Skin of body (tissue), 2 donors: ENCODE results near the gene HSPA5. TPM values are rescaled to one million over a fixed set of nuclear protein-coding genes. Genes with fewer than 3 reads are reported as not detected.
"Not testable (repeated sequence)": the region's sequence is repeated elsewhere in the genome, so short reads cannot be mapped to it uniquely, and the experiment has no call there.

Source experiments
- DNase-seq: peaks from one replicate; lab custom pipeline; 2025; lab: John Stamatoyannopoulos, UW
- total RNA-seq: library from RNA; depleted of rRNA; stranded (reverse); fragments of >200 nt; gene quantifications from one replicate; pipeline ENCODE4 v1.2.3, GENCODE V29; 2014

HSPA5 gene
- 89.9 TPM for total RNA-seq

DNA sequence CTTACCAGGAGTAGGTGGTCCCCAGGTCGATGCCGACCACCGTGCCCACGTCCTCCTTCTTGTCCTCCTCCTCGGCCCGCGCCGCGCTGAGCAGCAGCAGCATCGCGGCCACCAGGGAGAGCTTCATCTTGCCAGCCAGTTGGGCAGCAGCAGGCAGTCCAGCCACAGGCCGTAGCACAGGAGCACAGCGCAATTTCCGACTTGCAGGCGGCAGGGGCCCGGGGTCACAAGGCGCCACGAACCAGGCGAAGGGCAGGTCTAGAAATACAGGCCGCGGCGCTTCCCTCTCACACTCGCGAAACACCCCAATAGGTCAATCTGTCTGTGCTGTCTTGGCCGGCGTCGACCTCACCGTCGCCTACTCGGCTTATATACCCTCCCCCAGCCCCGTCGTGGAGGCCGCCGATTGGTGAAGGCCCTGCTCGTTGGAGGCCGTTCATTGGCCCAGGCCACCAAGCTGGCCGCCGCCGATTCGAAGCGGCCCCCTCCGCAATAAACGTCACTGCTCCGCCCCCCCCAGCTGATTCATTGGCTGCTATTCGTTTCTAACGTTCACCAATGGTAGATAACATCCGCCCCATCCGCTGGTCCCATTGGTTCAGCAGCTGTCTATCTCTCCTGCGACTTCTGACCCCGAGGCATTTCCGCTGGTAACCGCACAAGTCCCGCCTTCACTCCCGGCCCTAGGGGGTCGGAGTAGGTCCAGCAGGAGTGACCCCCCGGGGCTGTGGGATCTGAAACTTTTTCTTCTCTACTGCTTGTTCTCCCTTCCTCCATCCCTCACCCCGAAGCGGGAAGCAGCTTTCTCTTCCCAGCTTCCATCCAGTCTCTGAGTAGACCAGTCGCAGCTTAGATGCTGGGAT is at the start of gene HSPA5:
Gene HSPA5 (minus strand): TSS at position 344 of the 863 bp plus-strand sequence. CDS start 217 bp downstream, at position 127.
- DNase-seq, result peak; percentile 99

DNA sequence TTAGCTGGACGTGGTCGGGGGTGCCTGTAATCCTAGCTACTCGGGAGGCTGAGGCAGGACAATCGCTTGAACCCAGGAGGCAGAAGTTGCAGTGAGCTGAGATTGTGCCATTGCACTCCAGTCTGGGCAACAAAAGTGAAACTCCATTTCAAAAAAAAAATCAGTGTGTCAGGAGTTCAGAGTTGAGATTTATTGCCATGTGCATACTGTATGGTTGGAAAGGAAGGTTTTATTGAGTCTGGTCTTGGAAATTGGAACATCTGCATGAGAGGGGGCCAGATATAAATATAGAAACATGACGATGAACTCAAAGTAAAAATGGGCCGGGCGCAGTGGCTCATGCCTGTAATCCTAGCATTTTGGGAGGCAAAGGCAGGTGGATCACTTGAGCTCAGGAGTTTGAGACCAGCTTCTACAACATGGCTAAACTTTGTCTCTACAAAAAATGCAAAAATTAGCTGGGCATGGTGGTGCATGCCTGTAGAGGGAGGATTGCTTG is 45.8 kb upstream of the HSPA5 start:
- peak; percentile 46 for DNase-seq

DNA sequence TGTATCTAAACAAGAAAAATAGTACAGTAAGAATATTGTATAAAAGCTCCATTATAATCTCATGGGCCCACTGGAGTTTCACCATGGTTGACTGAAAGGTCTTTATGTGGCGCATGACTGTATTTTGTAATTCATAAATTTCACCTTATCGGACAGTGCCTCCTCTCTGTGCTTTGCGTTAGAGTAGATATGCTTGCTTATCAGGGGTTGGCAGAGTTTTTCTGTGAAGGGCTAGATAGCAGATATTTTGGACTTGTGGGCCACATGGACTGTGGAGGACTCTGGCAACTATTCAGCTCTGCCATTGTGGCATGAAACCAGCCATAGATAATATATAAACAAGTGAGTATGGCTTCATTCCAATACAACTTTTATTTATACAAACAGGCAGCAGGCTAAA is 43.7 kb upstream of the HSPA5 start:
- DNase-seq, result no peak

DNA sequence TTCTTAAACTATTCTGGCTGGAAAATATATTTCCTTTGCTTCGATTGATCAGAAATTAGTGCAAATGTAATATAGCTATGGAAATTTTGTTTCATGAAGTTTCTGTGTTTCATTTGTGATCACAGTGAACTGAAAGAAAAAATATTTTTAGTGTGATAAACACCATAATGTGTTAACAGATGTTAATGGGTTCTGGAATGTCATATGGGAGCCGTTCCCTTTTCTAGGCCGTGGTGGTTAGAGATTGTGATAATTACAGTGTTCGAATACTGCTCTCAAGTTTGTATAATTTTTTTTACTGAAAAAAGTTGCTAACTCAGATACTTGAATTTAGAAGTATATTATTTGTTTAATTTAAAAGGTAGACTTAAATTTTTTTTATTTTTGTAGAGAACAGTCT is 39.8 kb upstream of the HSPA5 start:
- peak; percentile 16 for DNase-seq

DNA sequence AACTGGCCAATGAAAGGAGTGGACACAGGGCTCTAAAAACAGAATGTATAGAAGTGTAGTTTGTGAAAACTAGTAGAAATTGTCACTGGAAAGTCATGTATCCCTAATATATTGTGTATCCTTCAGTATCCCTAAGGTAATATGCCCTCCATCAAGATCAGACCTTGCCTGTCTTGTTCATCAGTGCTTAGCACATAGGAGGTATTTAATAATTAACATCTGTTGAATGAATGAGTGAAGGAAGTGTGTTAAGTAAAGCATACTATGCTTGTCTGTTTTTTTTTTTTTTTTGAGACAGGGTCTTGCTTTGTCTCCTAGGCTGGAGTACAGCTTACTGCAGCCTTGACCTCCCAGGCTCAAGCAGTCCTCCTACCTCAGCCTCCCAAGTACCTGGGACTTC is 36.3 kb upstream of the HSPA5 start:
- no peak for DNase-seq

DNA sequence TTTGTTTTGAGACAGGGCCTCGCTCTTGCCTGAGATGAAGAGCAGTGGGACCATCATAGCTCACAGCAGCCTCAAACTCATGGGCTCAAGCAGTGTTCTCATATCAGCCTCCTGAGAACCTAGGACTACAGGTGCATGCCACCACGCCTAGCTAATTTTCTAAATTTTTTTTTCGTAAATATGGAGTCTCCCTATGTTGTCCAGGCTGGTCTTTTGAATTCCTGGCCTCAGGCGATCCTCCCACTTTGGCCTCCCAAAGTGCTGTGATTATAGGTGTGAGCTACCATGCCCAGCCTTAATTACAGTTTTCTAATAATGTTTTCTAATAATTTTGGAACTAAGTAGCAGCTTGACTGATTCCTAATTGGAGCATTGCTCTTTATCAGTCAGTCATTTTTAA is 35.6 kb upstream of the HSPA5 start:
- DNase-seq, result no peak

DNA sequence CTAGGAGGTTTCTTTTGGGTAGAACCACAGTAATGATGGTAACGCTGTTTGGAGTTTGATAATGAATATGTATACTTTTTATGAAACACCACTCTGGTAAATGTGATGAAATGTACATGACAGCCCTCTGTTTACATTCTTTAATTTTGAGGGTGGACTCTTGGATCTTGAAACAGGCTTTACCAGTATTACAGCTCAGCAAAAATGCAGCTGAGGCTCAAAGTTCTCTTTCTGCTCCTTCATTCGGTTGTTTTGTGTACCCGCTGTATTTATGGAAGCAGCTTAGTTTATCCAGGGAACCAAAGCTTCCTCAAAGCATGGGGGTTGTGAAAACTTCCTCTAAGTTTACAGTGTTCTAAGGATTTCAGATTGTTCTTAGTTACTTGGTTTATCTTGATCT is 31.6 kb upstream of the HSPA5 start:
- no peak for DNase-seq

DNA sequence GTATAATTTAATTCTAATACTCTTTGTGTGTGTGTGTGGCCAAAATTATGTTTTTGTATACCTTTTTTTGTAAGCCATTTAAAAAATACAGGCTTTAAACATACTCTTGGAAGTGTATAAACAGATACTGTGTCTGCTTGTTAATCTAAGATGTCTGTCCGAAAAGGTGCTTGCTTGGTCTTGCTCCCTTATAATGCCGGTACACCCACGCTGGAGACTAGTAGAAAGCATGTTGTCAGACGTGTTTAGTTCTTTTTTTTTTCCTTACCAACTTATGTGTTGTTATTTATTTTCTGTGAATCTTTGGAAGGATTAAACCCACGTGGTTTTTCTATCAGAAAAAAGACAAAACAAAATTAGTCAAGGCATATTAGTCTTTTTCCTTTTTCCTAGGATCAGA is 29.9 kb upstream of the HSPA5 start:
- no peak for DNase-seq

DNA sequence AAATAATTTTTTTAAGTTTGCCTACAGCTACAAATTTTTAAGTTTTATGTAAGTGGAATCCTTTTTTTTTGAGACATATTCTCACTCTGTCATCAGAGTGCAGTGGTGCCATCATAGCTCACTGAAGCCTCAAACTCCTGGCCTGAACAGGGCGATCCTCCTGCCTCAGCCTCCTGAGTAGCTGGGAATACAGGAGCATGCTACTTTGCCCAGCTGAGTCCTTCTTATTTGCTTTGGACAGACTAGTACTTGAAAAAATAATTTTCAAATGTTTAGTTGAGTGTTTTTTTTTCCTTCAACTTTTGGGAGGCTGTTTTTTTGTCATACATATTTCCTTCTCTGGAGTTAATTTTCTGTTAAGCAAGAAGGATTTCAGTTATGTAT is 27.9 kb upstream of the HSPA5 start:
- DNase-seq, result no peak

DNA sequence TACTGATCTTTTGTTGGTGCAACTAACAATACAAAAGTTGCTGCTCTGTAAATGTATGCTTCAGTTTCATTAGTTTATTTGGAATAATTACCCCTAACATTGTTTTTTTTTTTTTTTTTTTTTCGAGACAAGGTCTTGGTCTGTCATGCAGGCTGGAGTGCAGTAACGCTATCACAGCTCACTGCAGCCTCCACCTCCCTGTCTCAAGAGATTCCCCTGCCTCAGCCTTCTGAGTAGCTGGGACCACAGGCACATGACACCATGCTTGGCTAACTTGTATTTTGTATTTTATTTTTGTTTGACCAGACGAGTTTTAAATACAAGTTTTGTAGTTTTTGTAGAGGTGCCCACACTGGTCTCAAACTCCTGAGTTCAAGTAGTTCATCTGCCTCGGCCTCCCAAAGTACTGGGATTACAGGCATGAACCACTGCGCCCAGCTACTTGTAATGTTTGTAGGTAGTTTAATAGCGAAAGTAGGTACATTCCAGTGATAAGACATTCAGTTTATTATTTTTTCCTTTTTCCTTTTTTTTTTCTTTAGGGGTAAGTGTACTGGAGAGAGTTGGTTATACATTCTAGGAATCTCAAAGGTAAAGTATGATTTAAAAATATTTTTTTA is 27.4 kb upstream of the HSPA5 start:
- no peak for DNase-seq

DNA sequence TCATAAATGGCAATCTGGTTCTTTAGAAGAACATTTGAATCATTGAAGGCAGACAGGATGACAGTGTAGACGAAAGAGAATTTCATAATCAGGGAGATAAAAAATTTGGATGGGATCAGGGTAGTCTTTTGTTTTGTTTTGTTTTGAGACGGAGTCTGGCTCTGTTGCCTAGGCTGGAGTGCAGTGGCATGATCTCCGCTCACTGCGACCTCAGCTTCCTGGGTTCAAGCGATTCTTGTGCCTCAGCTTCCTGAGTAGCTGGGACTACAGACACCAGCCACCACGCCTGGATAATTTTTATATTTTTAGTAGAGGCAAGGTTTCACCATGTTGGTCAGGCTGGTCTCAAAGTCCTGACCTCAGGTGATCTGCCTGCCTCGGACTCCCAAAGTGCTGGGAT is 22.9 kb upstream of the HSPA5 start:
- not testable (repeated sequence) for DNase-seq

DNA sequence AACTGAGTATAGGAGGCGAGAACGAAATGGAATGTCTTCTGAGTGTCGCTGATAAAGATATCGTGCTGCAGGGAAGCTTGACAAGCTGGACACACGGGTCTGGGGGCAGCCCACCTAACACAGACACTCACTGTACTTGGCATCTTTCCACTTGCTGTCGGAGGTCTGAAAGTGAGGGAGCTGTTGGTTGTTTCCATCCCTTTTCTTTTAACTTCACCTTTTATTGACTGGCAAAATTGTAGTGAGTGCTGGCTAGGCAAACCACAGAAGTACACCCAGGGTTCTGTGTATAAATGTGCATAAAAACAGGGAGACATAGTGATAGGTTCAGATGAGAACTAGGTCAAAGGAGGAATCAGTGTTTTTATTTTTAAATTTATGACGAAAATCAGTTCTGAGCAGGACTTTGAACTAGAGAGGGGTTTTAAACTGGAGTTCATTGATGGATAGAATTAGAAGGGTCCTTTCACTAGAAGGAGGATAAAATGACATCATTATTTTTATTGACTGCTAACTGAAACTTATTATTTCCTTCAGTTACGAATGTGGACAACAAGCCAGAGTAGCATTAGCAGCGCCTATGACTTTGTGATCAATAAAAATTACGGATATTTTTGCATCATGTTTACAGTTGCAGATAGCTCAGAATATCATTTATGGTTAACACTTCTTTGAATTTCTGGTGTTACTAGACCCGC is 21.3 kb upstream of the HSPA5 start:
- DNase-seq, result no peak

DNA sequence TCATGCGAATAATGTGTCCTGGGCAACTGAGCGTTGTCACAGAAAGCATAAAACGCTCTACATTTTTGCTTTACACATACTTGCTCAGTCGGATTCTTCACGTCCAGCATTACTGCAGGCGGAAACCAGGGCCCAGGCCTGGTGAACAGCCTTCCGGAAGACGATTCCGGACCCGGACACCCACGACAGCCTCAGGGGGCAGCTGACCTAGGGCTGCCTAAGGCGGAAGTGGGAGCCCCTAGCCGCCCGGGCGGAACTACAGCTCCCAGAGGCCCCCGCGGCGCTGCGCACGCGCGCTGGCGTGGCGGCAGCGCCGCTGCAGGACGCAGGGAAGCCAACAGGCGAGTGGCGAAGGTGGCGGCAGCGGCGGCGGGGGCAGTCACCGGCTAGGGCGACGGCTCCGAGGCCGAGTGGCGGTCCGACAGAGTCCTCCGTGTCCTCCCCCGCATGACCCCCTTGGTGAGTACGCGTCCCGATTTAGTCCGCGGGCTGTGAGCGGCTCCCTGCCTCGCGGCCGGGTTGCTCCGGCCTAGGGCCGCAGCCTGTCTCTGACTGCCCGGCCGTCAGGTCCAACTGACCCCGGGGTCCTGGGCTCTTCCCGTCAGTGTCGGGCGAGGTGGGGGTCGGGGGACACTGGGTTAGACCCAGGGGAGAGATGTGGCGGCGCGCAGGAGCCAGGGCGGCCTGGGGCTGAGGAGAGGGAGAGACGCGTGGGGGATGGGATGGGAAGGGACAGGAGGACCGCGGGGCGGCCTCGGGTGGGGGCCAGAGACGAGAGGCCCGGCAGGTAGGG is 20.6 kb upstream of the HSPA5 start, which contains the start of gene GAPVD1:
Gene GAPVD1 (plus strand): TSS at position 326 of the 793 bp plus-strand sequence. CDS start 37,096 bp downstream, outside the sequence.
- DNase-seq, result peak; percentile 76

DNA sequence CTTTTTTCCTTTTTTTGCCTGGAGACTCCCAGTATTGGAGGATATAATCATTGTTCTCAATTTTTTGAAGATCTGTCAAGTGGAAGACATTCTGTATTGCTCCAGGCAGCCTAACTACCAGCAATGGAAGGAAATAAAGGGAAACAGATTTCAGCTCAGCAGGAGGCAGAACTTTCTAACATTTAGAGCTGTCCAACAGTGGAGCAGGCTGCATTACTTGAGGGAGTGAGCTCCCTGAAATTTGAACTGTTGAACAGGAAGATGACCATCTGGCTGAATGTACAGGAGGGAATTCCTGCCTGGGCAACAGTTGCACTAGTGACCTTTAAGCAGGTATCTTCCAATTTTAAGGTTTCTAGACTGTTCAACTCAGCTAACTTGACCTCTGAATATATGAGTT is 19.4 kb upstream of the HSPA5 start:
- no peak for DNase-seq

DNA sequence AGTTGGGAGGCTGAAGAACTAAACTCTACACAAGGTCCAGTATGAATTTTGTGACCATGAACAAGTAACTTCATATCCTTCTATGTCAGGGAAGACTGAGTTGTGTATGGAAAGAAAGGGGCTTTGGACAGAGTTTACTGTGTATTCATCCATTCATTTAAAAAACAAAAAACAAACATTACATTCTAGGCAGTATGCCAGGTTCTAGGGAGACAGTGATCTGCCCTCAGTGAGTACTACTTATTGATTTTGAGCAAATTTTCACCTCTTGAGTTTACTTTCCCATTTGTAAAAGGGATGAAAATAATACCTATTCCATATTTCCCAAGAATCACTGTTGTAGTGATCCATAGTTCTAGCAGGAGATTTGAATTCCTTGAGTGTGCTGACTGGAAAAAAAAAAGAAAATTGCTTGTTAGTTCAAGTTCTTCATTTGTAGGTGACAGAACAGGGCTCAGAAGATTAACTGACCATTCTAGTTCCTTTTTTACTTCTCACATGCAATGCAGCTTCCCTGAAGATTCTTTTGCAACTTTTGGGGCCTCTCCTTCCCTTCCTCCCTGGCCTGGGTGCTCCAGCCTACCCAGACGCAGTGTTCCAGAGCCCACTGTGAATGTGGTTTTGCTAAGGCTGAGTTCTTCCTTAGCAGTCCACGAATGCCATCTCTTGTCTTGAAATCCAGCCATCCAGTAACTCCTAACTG is 17.8 kb upstream of the HSPA5 start:
- DNase-seq, result no peak

DNA sequence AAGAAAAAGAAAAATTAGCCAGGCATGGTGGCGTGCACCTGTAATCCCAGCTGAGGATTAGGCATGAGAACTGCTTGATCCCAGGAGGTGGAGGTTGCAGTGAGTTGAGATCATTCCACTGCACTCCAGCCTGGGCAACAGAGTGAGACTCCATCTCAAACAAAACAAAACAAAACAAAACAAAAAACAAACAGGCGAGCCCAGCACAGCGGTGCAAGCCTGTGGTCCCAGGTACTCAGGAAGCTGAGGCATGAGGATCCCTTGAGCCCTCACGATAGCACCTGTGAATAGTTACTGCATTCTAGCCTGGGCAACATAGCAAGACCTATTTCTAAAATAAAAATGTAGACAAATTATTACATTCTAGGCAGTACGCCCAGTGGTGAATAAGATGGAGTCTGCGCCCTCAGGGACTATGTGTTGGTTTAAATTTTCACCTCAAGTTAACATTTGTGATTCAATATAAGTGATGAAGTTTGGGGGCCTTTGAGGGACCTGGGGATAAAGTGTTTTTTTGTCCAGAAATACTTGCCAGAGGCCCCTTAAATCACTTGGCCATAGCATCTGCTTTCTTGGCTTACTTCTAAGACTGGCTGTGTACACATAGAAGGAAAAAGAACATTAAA is 17.1 kb upstream of the HSPA5 start:
- no peak for DNase-seq

DNA sequence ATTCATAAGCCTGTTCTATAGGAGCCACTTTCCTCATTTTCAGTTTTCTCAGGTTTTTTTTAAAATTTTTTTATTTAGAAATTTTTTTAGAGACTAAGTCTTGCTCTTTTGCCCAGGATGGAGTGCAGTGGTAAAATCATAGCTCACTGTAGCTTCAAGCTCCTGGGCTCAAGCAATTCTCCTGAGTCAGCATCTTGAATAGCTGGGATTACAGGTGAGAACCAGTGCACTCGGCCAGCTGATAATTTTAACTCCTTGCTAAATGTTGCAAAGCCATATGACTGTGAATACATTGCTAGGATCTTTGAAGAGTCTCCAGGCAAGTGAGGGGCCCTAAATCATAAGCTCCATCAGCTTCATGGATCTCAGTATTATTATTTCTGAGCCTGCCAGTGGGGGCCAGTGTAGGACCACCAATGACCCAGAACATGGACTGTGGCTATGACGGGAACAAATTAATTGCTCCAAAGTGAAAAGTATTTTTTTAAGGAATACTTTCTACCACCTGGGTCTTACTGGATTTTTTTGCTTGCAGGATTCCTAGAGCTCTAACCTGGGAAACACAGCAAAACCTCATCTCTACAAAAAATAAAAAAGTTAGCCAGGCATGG is 14.7 kb upstream of the HSPA5 start:
- no peak for DNase-seq

DNA sequence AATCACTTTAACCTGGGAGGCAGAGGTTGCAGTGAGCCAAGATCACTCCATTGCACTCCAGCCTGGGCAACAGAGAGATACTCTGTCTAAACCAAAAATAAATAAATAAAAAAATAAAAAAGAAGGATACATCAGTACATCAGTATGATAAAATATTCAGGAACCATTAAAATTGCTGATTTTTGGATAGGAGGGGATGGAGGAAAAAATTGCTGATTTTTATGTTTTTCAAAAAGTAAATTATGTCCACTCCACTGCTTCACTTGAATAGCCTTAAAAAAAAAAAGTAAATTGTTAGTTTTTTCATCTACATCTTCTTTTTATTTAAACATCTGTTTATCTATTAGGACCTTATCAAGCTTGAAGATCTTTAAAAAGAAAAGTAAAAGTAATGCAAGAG is 13.1 kb upstream of the HSPA5 start:
- no peak for DNase-seq

DNA sequence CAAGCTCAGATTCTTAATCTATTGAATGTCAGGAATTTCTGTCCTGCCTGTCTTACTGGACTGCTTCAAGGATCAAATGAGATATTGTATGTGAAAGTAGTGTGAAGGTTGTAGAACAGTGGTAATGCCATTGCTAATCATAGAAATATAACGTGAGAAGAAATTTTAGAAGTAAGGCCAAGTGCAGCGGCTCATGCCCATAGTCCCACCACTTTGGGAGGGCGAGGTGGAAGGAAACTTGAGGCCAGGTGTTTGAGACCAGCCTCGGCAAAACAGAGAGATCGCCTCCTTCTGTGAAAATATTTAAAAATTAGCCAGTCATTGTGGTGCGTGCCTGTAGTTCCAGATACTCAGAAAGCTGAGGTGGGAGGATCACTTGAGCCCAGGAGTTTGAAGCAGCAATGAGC is 5.1 kb upstream of the HSPA5 start:
- no peak for DNase-seq

DNA sequence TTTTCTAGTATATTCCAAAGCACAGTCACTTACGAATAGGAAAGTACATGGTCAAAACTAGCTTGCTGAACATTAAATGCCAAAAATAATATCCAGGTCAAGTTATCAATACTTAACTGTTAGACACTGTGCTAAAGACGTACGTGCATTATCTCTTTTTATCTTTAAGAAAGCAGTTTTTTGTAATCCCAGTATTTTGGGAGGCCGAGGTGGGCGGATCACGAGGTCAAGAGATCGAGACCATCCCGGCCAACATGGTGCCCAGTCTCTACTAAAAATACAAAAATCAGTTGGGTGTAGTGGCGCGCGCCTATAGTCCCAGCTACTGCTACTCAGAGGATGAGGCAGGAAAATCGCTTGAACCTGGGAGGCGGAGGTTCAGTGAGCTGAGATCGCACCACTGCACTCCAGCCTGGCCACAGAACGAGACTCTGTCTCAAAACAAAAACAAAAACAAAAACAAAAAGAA is 2.7 kb upstream of the HSPA5 start:
- no peak for DNase-seq
